KMS-11 (cell line): ENCODE results near the gene ANKRD44.

Experiments used
- H2AFZ ChIP-seq: fragments of 200-600 bp; sonication (generic); 2 replicates; pipeline ENCODE4 v1.6.1; 2016; ENCODE audit warnings: antibody characterized with exemption, mixed run types, low read depth
- H3K27ac ChIP-seq: fragments of 200-600 bp; sonication (generic); 2 replicates; pipeline ENCODE4 v1.6.1; 2016; ENCODE audit warnings: mild to moderate bottlenecking, mixed run types
- H3K27me3 ChIP-seq: fragments of 200-600 bp; sonication (generic); 2 replicates; pipeline ENCODE4 v1.6.1; 2017; ENCODE audit warnings: mild to moderate bottlenecking, low read depth, mixed run types, moderate library complexity; ENCODE audit not compliant: insufficient read depth
- H3K36me3 ChIP-seq: fragments of 200-600 bp; sonication (generic); 2 replicates; pipeline ENCODE4 v1.6.1; 2017; ENCODE audit warnings: mild to moderate bottlenecking, mixed run types; ENCODE audit not compliant: insufficient read depth
- H3K4me1 ChIP-seq: fragments of 200-600 bp; sonication (generic); 2 replicates; pipeline ENCODE4 v1.6.1; 2016; ENCODE audit warnings: mild to moderate bottlenecking, low read depth, mixed run types; ENCODE audit not compliant: poor library complexity, severe bottlenecking
- H3K4me2 ChIP-seq: fragments of 200-600 bp; sonication (generic); 2 replicates; pipeline ENCODE4 v1.7.0; 2016; ENCODE audit warnings: mild to moderate bottlenecking, mixed run types
- H3K4me3 ChIP-seq: fragments of 200-600 bp; sonication (generic); IDR thresholded peaks from 2 replicates; pipeline ENCODE4 v1.6.1; 2017; ENCODE audit warnings: low read depth, low read length, mixed read lengths; ENCODE audit not compliant: insufficient read depth
- H3K79me2 ChIP-seq: fragments of 200-600 bp; sonication (generic); 2 replicates; pipeline ENCODE4 v1.6.1; 2016; ENCODE audit warnings: low read depth, mixed run types; ENCODE audit not compliant: insufficient read depth
- H3K9ac ChIP-seq: fragments of 200-600 bp; sonication (generic); 2 replicates; pipeline ENCODE4 v1.6.1; 2016; ENCODE audit warnings: mild to moderate bottlenecking, mixed run types
- H4K20me1 ChIP-seq: fragments of 200-600 bp; sonication (generic); 2 replicates; pipeline ENCODE4 v1.6.1; 2016; ENCODE audit warnings: mild to moderate bottlenecking, mixed run types; ENCODE audit not compliant: insufficient read depth
- CTCF ChIP-seq: fragments of 200-600 bp; sonication (generic); conservative IDR thresholded peaks from 2 replicates; pipeline ENCODE4 v1.6.1; 2017; ENCODE audit warnings: low read depth, mild to moderate bottlenecking, antibody characterized with exemption, low read length, moderate library complexity, mixed read lengths

Gene ANKRD44

DNA sequence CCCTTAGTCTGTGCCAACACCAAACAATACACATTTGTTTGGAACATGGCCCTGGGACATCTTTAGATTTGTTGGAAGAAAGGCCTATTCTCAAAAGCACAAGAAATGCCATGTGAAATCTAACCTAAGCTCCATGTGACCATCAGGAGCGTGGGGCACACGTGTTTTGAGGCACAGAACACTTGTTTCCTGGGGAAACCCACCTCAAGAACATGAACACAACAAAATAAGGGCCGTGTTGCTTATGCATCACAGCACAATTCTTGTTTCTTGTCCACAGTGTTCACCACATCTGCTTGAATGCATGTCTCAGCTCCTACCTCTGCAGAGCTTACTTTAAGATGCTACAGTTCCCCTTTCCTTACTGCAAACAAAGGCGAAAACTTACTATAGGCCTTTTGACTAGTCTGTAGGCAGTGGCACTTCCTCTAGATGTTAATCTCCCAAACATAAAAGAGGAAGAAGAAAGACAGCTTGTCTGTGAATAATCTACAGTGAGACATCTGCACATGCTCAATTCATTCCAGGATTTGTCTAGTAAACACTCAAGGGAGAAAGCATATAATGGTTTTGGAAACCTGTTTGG is 165.0 kb downstream of the ANKRD44 start:
- H3K27ac ChIP-seq, result no peak overlapping the region
- H3K4me1 ChIP-seq, result no peaks in the 10 kb centered on the region
- no peaks in the 10 kb centered on the region for H4K20me1 ChIP-seq
- H3K9ac ChIP-seq, result no peak overlapping the region
- no peaks in the 10 kb centered on the region for H3K27me3 ChIP-seq
- no peaks in the 10 kb centered on the region for H3K79me2 ChIP-seq
- no peak overlapping the region for H3K4me2 ChIP-seq
- no peak overlapping the region for H3K4me3 ChIP-seq
- no peak overlapping the region for H2AFZ ChIP-seq
- H3K36me3 ChIP-seq, result no peaks in the 10 kb centered on the region
- TF ChIP-seq CTCF, result no peak

DNA sequence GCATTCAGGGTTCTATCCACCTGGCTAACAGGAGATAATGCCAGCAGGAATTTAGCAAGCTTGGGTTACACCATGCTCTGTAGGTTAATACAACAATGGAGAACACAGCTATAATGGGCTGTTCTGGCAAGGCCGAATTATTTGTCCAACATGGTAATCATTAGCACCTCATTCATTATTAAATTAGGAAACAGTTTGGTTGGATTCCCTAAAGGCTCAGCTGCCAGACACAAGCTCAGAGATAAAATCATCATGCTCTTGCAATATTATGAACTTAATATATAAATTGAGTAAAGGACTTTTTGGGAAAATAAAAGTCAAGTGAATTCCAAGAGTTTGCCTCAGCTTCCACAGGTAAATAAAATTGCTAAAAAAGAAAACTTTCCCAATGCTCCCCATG is 166.4 kb downstream of the ANKRD44 start:
- H3K79me2 ChIP-seq, result no peaks in the 10 kb centered on the region
- TF ChIP-seq CTCF, result no peak
- H3K4me3 ChIP-seq, result no peak overlapping the region
- no peaks in the 10 kb centered on the region for H3K36me3 ChIP-seq
- H4K20me1 ChIP-seq, result no peaks in the 10 kb centered on the region
- no peak overlapping the region for H3K9ac ChIP-seq
- no peak overlapping the region for H3K27ac ChIP-seq
- H2AFZ ChIP-seq, result no peak overlapping the region
- H3K4me2 ChIP-seq, result no peak overlapping the region
- no peaks in the 10 kb centered on the region for H3K27me3 ChIP-seq
- no peaks in the 10 kb centered on the region for H3K4me1 ChIP-seq

DNA sequence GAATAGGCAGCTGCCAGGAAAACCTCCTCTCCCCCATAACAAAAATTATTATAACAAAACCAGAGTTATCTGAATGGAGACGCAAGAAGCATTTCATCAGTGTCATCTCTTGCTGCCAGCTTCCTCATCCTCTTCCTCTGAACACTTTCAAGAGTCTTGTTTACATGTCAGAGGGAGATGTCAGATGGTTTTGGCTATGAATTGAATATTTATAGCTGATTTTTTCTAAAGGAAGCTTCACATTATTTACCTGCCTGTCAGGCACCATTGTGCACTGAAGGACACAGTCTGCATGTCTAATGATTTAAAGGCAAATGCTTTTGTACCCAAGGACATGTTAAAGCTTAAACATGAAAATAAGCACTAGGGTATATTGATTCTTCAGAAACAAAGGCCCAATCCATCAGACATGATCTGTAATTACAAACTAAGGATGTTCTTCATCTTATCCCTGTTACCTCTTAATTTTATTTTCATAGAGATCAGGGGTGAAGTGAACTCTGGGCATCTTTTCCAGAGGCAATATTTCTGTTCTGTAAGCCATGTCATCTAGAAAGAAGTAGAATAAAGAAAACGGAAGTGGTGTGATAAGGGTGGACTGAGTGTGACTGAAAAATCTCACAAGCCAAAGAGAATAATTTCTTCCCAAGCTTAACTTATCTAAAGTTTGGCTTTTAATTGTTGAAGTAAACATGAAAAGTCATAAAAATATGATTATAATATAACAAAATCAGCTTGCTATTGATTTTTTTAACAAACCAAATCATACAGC is 168.7 kb downstream of the ANKRD44 start:
- no peak overlapping the region for H3K9ac ChIP-seq

GRCh38 chr2:197140045-197140444 is 170.5 kb downstream of the ANKRD44 start:
- Histone ChIP-seq H3K36me3 (no peaks in the 10 kb centered on the region), H3K4me3 (no peak overlapping the region), H3K4me2 (no peak overlapping the region), H2AFZ (no peak overlapping the region), H3K27me3 (no peaks in the 10 kb centered on the region), H3K4me1 (no peaks in the 10 kb centered on the region), H3K79me2 (no peaks in the 10 kb centered on the region), H4K20me1 (no peaks in the 10 kb centered on the region), H3K9ac (no peak overlapping the region), H3K27ac (no peak overlapping the region)
- no peak for TF ChIP-seq CTCF

More for the DNA sequence above, 168.7 kb downstream of the ANKRD44 start:
- Histone ChIP-seq H3K4me3 (no peak overlapping the region), H4K20me1 (no peaks in the 10 kb centered on the region), H3K79me2 (no peaks in the 10 kb centered on the region), H3K4me1 (no peaks in the 10 kb centered on the region), H2AFZ (no peak overlapping the region), H3K36me3 (no peaks in the 10 kb centered on the region), H3K27me3 (no peaks in the 10 kb centered on the region), H3K27ac (no peak overlapping the region), H3K4me2 (no peak overlapping the region)
- TF ChIP-seq CTCF, result no peak
